Smooth muscle cell (in vitro differentiated cells): ENCODE measurements around the gene PRSS33. TPM values are rescaled to one million over a fixed set of nuclear protein-coding genes. Genes with fewer than 3 reads are reported as not detected.

Experiments
- DNase-seq: peaks from one replicate; lab custom pipeline; 2025; ENCODE audit not compliant: unreplicated experiment; lab: John Stamatoyannopoulos, UW
- H2AFZ ChIP-seq: fragments of 200-600 bp; sonication (generic); 2 replicates; pipeline ENCODE4 v1.6.0; 2016; ENCODE audit warnings: antibody characterized with exemption, low read depth, mild to moderate bottlenecking
- H3F3A ChIP-seq: fragments of 200-600 bp; sonication (generic); 2 replicates; pipeline ENCODE4 v1.6.0; 2017; ENCODE audit warnings: antibody characterized with exemption, low read depth
- H3K27ac ChIP-seq: fragments of 200-600 bp; sonication (generic); 2 replicates; pipeline ENCODE4 v1.5.1; 2016; ENCODE audit warnings: low read depth, mild to moderate bottlenecking
- H3K27me3 ChIP-seq: fragments of 200-600 bp; sonication (generic); 2 replicates; pipeline ENCODE4 v1.6.1; 2016; ENCODE audit warnings: low read depth, mild to moderate bottlenecking
- H3K36me3 ChIP-seq: fragments of 200-600 bp; sonication (generic); 2 replicates; pipeline ENCODE4 v1.5.1; 2016; ENCODE audit warnings: low read depth
- H3K4me1 ChIP-seq: fragments of 200-600 bp; sonication (generic); 2 replicates; pipeline ENCODE4 v1.5.1; 2016; ENCODE audit warnings: low read depth
- H3K4me2 ChIP-seq: fragments of 200-600 bp; sonication (generic); 2 replicates; pipeline ENCODE4 v1.6.0; 2016; ENCODE audit warnings: mild to moderate bottlenecking
- H3K4me3 ChIP-seq: fragments of 200-600 bp; sonication (generic); 2 replicates; pipeline ENCODE4 v1.5.1; 2016; ENCODE audit warnings: mild to moderate bottlenecking
- H3K79me2 ChIP-seq: fragments of 200-600 bp; sonication (generic); 2 replicates; pipeline ENCODE4 v1.6.0; 2016; ENCODE audit warnings: low read depth, mild to moderate bottlenecking
- H3K9ac ChIP-seq: fragments of 200-600 bp; sonication (generic); 2 replicates; pipeline ENCODE4 v1.6.0; 2016; ENCODE audit warnings: low read depth
- H3K9me3 ChIP-seq: fragments of 200-600 bp; sonication (generic); replicated peaks from 2 replicates; pipeline ENCODE4 v1.5.1; 2016; ENCODE audit warnings: low read depth
- H4K20me1 ChIP-seq: fragments of 200-600 bp; sonication (generic); 2 replicates; pipeline ENCODE4 v1.6.0; 2016; ENCODE audit warnings: low read depth
- CTCF ChIP-seq: fragments of 200-600 bp; sonication (generic); IDR thresholded peaks from 2 replicates; pipeline ENCODE4 v1.5.1; 2017; ENCODE audit warnings: borderline replicate concordance, mild to moderate bottlenecking, antibody characterized with exemption; ENCODE audit not compliant: insufficient read depth, poor library complexity, severe bottlenecking
- WGBS: methylation state at CpG from one replicate; pipeline ENCODE4 v1.1.7; 2016; ENCODE audit warnings: low lambda C conversion rate; 5-methylcytosine and 5-hydroxymethylcytosine counted together
- polyA plus RNA-seq: library from polyadenylated mRNA; unstranded; fragments of >200 nt; fragmentation: Nextera tagmentation; extraction: Ambion mirVana; gene quantifications from 2 replicates; pipeline ENCODE4 v1.2.1, GENCODE V29; 2016
- small RNA-seq: library from RNA; depleted of rRNA; stranded (forward); fragments of <200 nt; gene quantifications from one replicate; pipeline ENCODE3, GENCODE V24; 2014
- total RNA-seq: library from RNA; depleted of rRNA; stranded (reverse); fragments of >200 nt; gene quantifications from 2 replicates; pipeline ENCODE4 v1.2.3, GENCODE V29; 2014

Gene PRSS33
- total and polyA plus RNA-seq, 2 experiments from 2014 or later, result not detected

DNA sequence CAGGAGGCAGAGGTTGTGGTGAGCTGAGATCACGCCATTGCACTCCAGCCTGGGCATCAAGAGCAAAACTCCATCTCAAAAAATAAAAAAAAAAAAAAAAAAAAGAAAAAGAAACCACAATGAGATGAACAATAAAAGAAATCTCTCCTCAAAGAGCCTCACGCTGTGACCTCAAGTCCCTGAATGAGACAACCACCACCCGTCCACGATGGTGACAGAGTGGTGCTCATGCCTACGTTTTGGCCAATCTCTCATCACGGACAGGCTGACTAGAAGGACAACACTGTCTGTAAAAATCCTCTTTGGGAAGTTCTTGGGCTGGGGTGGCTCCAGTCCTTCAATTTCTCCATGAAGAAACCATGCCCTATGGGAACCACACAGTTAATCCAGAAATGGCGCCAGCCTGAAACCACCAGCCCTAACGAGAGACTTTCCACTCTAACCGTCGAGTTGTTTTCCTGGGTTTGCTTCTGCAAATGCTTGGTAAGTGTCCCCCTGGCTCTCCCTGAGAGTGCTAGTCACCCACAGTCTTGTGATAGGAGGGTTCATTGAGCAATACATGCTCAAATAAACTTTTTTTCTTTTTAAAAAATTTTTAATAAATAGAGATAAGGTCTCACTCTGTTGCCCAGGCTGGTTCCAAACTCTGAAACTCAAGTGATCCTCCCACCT is 52.4 kb downstream of the PRSS33 start:
- Histone ChIP-seq H3K4me2 (no peak overlapping the region), H3K36me3 (no peaks in the 10 kb centered on the region), H4K20me1 (no peaks in the 10 kb centered on the region), H3K79me2 (no peaks in the 10 kb centered on the region), H3K27ac (no peak overlapping the region), H2AFZ (no peak overlapping the region), H3K27me3 (no peaks in the 10 kb centered on the region), H3K9me3 (no peaks in the 10 kb centered on the region), H3K4me1 (no peaks in the 10 kb centered on the region), H3K9ac (no peak overlapping the region), H3F3A (no peaks in the 10 kb centered on the region), H3K4me3 (no peak overlapping the region)
- 93% methylated on average over 10 of the region's 10 CpGs for WGBS
- no peak for DNase-seq
- TF ChIP-seq CTCF, result no peak

Small RNAs within 50 kb of the gene (small RNA-seq; reads per million reads assigned to genes)
- not detected for gene SNORA3C

Other genes with a start within 250 kb of the PRSS33 start
- 22.3 and 23.8 TPM in 2 replicates for gene PDPK1, start 249.5 kb downstream of the PRSS33 start, total RNA-seq
- gene PDPK1, start 249.5 kb downstream of the PRSS33 start, polyA plus RNA-seq, result 16.4 and 25.4 TPM in 2 replicates
- 27.0 and 38.2 TPM in 2 replicates for gene KCTD5, start 105.0 kb downstream of the PRSS33 start, total RNA-seq
- gene KCTD5, start 105.0 kb downstream of the PRSS33 start, polyA plus RNA-seq, result 35.5 and 36.6 TPM in 2 replicates
- gene PRSS27, start 67.3 kb downstream of the PRSS33 start, total RNA-seq, result 0.63 and 2.7 TPM in 2 replicates
- 2.3 and 3.3 TPM in 2 replicates for gene PRSS27, start 67.3 kb downstream of the PRSS33 start, polyA plus RNA-seq
- 83.0 and 125 TPM in 2 replicates for gene SRRM2, start 34.9 kb downstream of the PRSS33 start, total RNA-seq
- gene SRRM2, start 34.9 kb downstream of the PRSS33 start, polyA plus RNA-seq, result 280 and 434 TPM in 2 replicates
- 529 and 1,090 TPM in 2 replicates for gene ELOB, start 10.3 kb downstream of the PRSS33 start, total RNA-seq
- gene ELOB, start 10.3 kb downstream of the PRSS33 start, polyA plus RNA-seq, result 709 and 739 TPM in 2 replicates
- gene PRSS41, start 10.9 kb upstream of the PRSS33 start, total RNA-seq, result not detected in 2 replicates
- not detected in 2 replicates for gene PRSS41, start 10.9 kb upstream of the PRSS33 start, polyA plus RNA-seq
- gene PRSS21, start 29.7 kb upstream of the PRSS33 start, total RNA-seq, result not detected in 2 replicates
- gene PRSS21, start 29.7 kb upstream of the PRSS33 start, polyA plus RNA-seq, result not detected in 2 replicates
- not detected in 2 replicates for gene ZG16B, start 42.7 kb upstream of the PRSS33 start, total RNA-seq
- gene ZG16B, start 42.7 kb upstream of the PRSS33 start, polyA plus RNA-seq, result not detected in 2 replicates
- 2.2 TPM in 1 of 2 replicates, not detected in the other for gene PRSS22, start 70.6 kb upstream of the PRSS33 start, total RNA-seq
- 0.79 and 3.7 TPM in 2 replicates for gene PRSS22, start 70.6 kb upstream of the PRSS33 start, polyA plus RNA-seq
- gene FLYWCH2, start 95.7 kb upstream of the PRSS33 start, total RNA-seq, result 31.7 and 44.6 TPM in 2 replicates
- 49.3 and 52.7 TPM in 2 replicates for gene FLYWCH2, start 95.7 kb upstream of the PRSS33 start, polyA plus RNA-seq
- 13.5 and 26.1 TPM in 2 replicates for gene FLYWCH1, start 124.4 kb upstream of the PRSS33 start, total RNA-seq
- 26.0 and 26.4 TPM in 2 replicates for gene FLYWCH1, start 124.4 kb upstream of the PRSS33 start, polyA plus RNA-seq
- 0.27 and 1.3 TPM in 2 replicates for gene KREMEN2, start 176.7 kb upstream of the PRSS33 start, total RNA-seq
- gene KREMEN2, start 176.7 kb upstream of the PRSS33 start, polyA plus RNA-seq, result 2.0 TPM in 2 replicates
- gene PAQR4, start 181.8 kb upstream of the PRSS33 start, total RNA-seq, result 4.6 and 4.8 TPM in 2 replicates
- gene PAQR4, start 181.8 kb upstream of the PRSS33 start, polyA plus RNA-seq, result 7.9 and 9.3 TPM in 2 replicates
- gene PKMYT1, start 192.9 kb upstream of the PRSS33 start, total RNA-seq, result 10.4 and 13.8 TPM in 2 replicates
- gene PKMYT1, start 192.9 kb upstream of the PRSS33 start, polyA plus RNA-seq, result 28.9 and 32.6 TPM in 2 replicates
- gene CLDN9, start 225.4 kb upstream of the PRSS33 start, total RNA-seq, result 1.3 and 1.8 TPM in 2 replicates
- 0.81 and 4.5 TPM in 2 replicates for gene CLDN9, start 225.4 kb upstream of the PRSS33 start, polyA plus RNA-seq
- gene CLDN6, start 230.6 kb upstream of the PRSS33 start, total RNA-seq, result 97.0 and 113 TPM in 2 replicates
- 55.4 and 365 TPM in 2 replicates for gene CLDN6, start 230.6 kb upstream of the PRSS33 start, polyA plus RNA-seq
- 192 and 219 TPM in 2 replicates for gene TNFRSF12A, start 232.8 kb upstream of the PRSS33 start, total RNA-seq
- 386 and 512 TPM in 2 replicates for gene TNFRSF12A, start 232.8 kb upstream of the PRSS33 start, polyA plus RNA-seq
- gene HCFC1R1, start 236.4 kb upstream of the PRSS33 start, total RNA-seq, result 63.3 and 73.5 TPM in 2 replicates
- gene HCFC1R1, start 236.4 kb upstream of the PRSS33 start, polyA plus RNA-seq, result 337 and 367 TPM in 2 replicates
- gene THOC6, start 236.5 kb upstream of the PRSS33 start, total RNA-seq, result 24.1 and 28.9 TPM in 2 replicates
- 59.4 and 83.9 TPM in 2 replicates for gene THOC6, start 236.5 kb upstream of the PRSS33 start, polyA plus RNA-seq
- 0.49 and 1.5 TPM in 2 replicates for gene BICDL2, start 249.4 kb upstream of the PRSS33 start, total RNA-seq
- 0.86 and 7.9 TPM in 2 replicates for gene BICDL2, start 249.4 kb upstream of the PRSS33 start, polyA plus RNA-seq